ENCODE measurements around the gene SLC25A6. TPM values are rescaled to one million over a fixed set of nuclear protein-coding genes. Genes with fewer than 3 reads are reported as not detected.
"Not testable (repeated sequence)": the region's sequence is repeated elsewhere in the genome, so short reads cannot be mapped to it uniquely, and the experiment has no call there.

SLC25A6 gene
- total and polyA plus RNA-seq, 2 experiments from 2014 or later, result 256 to 317 TPM

DNA sequence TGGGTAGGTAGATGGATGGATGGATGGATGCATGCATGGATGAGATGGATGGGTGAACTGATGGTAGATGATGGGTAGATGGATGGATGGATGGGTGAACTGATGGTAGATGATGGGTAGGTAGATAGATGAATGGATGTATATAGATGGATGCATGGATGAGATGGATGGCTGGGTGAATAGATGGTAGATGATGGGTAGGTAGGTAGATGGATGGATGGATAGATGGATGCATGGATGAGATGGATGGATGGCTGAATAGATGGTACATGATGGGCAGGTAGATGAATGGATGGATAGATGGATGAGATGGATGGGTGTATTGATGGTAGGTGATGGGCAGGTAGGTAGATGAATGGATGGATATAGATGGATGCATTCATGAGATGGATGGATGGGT lies 15.1 kb upstream of the SLC25A6 start:
- Histone ChIP-seq H3K36me3 (ENCODE audit: low read depth) (peaks cover 9% of the 10 kb centered on the region; the same call in 1 of the 2 replicates), H3K4me3 (no peak overlapping the region), H3K4me2 (ENCODE audit: unreplicated experiment) (no peak overlapping the region), H3K9me2 (ENCODE audit: insufficient read depth) (peaks cover 5% of the 10 kb centered on the region; the same call in 1 of the 2 replicates), H4K20me1 (ENCODE audit: insufficient read depth) (no peaks in the 10 kb centered on the region), H2AFZ (no peak overlapping the region), H3K9me3 (ENCODE audit: low read depth) (no peaks in the 10 kb centered on the region), H3K27me3 (replicated peaks; ENCODE audit: insufficient read depth) (no peaks in the 10 kb centered on the region), H3K79me2 (ENCODE audit: insufficient read depth) (no peaks in the 10 kb centered on the region), H3K4me1 (ENCODE audit: insufficient read depth) (no peaks in the 10 kb centered on the region), H3K27ac (no peak overlapping the region), H3K9ac (no peak overlapping the region), H3F3A (ENCODE audit: insufficient read depth) (no peaks in the 10 kb centered on the region)
- TF ChIP-seq EZH2 (IDR thresholded peaks at IDR 0.05; ENCODE audit: insufficient read depth, poor library complexity, severe bottlenecking) (no peak), EZH2phosphoT487 (IDR thresholded peaks at IDR 0.05; ENCODE audit: insufficient read depth, low read depth) (no peak)
- in situ Hi-C loops (cut with MboI), result no loop called here
- no peak for DNase-seq

GRCh38 chrX:1405769-1406168 lies 13.9 kb upstream of the SLC25A6 start:
- H3K9me2 ChIP-seq (ENCODE audit: insufficient read depth); H3K9me3 ChIP-seq (ENCODE audit: low read depth); H3K4me2 ChIP-seq (ENCODE audit: unreplicated experiment); H3K79me2 ChIP-seq (ENCODE audit: insufficient read depth); H3K9ac ChIP-seq; DNase-seq; H2AFZ ChIP-seq; H3K4me1 ChIP-seq (ENCODE audit: insufficient read depth); H3K27ac ChIP-seq; H3K4me3 ChIP-seq; H3K27me3 ChIP-seq (replicated peaks; ENCODE audit: insufficient read depth); in situ Hi-C loops (cut with MboI); H3K36me3 ChIP-seq (ENCODE audit: low read depth); H3F3A ChIP-seq (ENCODE audit: insufficient read depth); H4K20me1 ChIP-seq (ENCODE audit: insufficient read depth): not testable (repeated sequence)
- WGBS, 2 experiments (ENCODE audit: low coverage in 1 of 2, low lambda C conversion rate in 2 of 2, missing lambda C conversion rate in 2 of 2), result 98 to 100% methylated on average over 2 of the region's 2 CpGs

GRCh38 chrX:1403867-1404266 lies 12.0 kb upstream of the SLC25A6 start:
- peaks cover 15% of the 10 kb centered on the region; the same call in 1 of the 2 replicates for H3K36me3 ChIP-seq (ENCODE audit: low read depth)
- H3K4me2 ChIP-seq (ENCODE audit: unreplicated experiment); H4K20me1 ChIP-seq (ENCODE audit: insufficient read depth); H3K9ac ChIP-seq; H3K4me1 ChIP-seq (ENCODE audit: insufficient read depth); H3K9me2 ChIP-seq (ENCODE audit: insufficient read depth); H3K79me2 ChIP-seq (ENCODE audit: insufficient read depth); DNase-seq; in situ Hi-C loops (cut with MboI); H2AFZ ChIP-seq; H3K4me3 ChIP-seq; H3K27ac ChIP-seq; H3K27me3 ChIP-seq (replicated peaks; ENCODE audit: insufficient read depth); H3K9me3 ChIP-seq (ENCODE audit: low read depth); H3F3A ChIP-seq (ENCODE audit: insufficient read depth): not testable (repeated sequence)
- 97 to 98% methylated on average over 3 of the region's 3 CpGs for WGBS, 2 experiments (ENCODE audit: low coverage in 1 of 2, low lambda C conversion rate in 2 of 2, missing lambda C conversion rate in 2 of 2)

GRCh38 chrX:1403228-1403627 lies 11.3 kb upstream of the SLC25A6 start:
- DNase-seq, result no peak
- in situ Hi-C loops (cut with MboI), result no loop called here
- H3K79me2 ChIP-seq (ENCODE audit: insufficient read depth), result no peaks in the 10 kb centered on the region; the same call in 1 of the 2 replicates
- H3K36me3 ChIP-seq (ENCODE audit: low read depth), result peaks cover 15% of the 10 kb centered on the region; the same call in 1 of the 2 replicates
- no peaks in the 10 kb centered on the region for H3K9me3 ChIP-seq (ENCODE audit: low read depth)
- no peaks in the 10 kb centered on the region for H4K20me1 ChIP-seq (ENCODE audit: insufficient read depth)
- H3K4me1 ChIP-seq (ENCODE audit: insufficient read depth), result no peaks in the 10 kb centered on the region
- no peaks in the 10 kb centered on the region for H3K27me3 ChIP-seq (replicated peaks; ENCODE audit: insufficient read depth)
- no peak overlapping the region for H3K4me3 ChIP-seq
- no peak overlapping the region for H3K27ac ChIP-seq
- H3K9ac ChIP-seq, result no peak overlapping the region
- peaks cover 5% of the 10 kb centered on the region; the same call in 1 of the 2 replicates for H3K9me2 ChIP-seq (ENCODE audit: insufficient read depth)
- H3K4me2 ChIP-seq (ENCODE audit: unreplicated experiment), result no peak overlapping the region
- H2AFZ ChIP-seq, result no peak overlapping the region
- TF ChIP-seq EZH2 (IDR thresholded peaks at IDR 0.05; ENCODE audit: insufficient read depth, poor library complexity, severe bottlenecking) (no peak), EZH2phosphoT487 (IDR thresholded peaks at IDR 0.05; ENCODE audit: insufficient read depth, low read depth) (no peak)
- 97% methylated on average over 10 of the region's 10 CpGs for WGBS, 2 experiments (ENCODE audit: low coverage in 1 of 2, low lambda C conversion rate in 2 of 2, missing lambda C conversion rate in 2 of 2)
- no peaks in the 10 kb centered on the region for H3F3A ChIP-seq (ENCODE audit: insufficient read depth)

GRCh38 chrX:1401611-1402430 lies 9.9 kb upstream of the SLC25A6 start:
- in situ Hi-C loops (cut with MboI), result no loop called here
- DNase-seq, result no peak

More at GRCh38 chrX:1401611-1402430, 9.9 kb upstream of the SLC25A6 start:
- H3K27ac ChIP-seq, result no peak overlapping the region
- no peak overlapping the region for H3K9ac ChIP-seq
- H3K4me1 ChIP-seq (ENCODE audit: insufficient read depth), result no peaks in the 10 kb centered on the region
- no peaks in the 10 kb centered on the region for H3F3A ChIP-seq (ENCODE audit: insufficient read depth)
- no peaks in the 10 kb centered on the region; the same call in 1 of the 2 replicates for H3K79me2 ChIP-seq (ENCODE audit: insufficient read depth)
- H3K36me3 ChIP-seq (ENCODE audit: low read depth), result peaks cover 15% of the 10 kb centered on the region; the same call in 1 of the 2 replicates
- H2AFZ ChIP-seq, result no peak overlapping the region
- TF ChIP-seq EZH2 (IDR thresholded peaks at IDR 0.05; ENCODE audit: insufficient read depth, poor library complexity, severe bottlenecking) (no peak), EZH2phosphoT487 (IDR thresholded peaks at IDR 0.05; ENCODE audit: insufficient read depth, low read depth) (no peak)
- 88 to 92% methylated on average over 21 to 30 of the region's 30 CpGs for WGBS, 2 experiments (ENCODE audit: low coverage in 1 of 2, low lambda C conversion rate in 2 of 2, missing lambda C conversion rate in 2 of 2)
- H3K4me3 ChIP-seq, result no peak overlapping the region
- no peaks in the 10 kb centered on the region for H3K27me3 ChIP-seq (replicated peaks; ENCODE audit: insufficient read depth)
- peaks cover 5% of the 10 kb centered on the region; the same call in 1 of the 2 replicates for H3K9me2 ChIP-seq (ENCODE audit: insufficient read depth)
- H4K20me1 ChIP-seq (ENCODE audit: insufficient read depth), result no peaks in the 10 kb centered on the region
- no peak overlapping the region for H3K4me2 ChIP-seq (ENCODE audit: unreplicated experiment)
- no peaks in the 10 kb centered on the region for H3K9me3 ChIP-seq (ENCODE audit: low read depth)

All from GM23248 (cell line).